ENCODE measurements around the gene C1orf198. TPM values are rescaled to one million over a fixed set of nuclear protein-coding genes. Genes with fewer than 3 reads are reported as not detected.

Gene C1orf198
- total and polyA plus RNA-seq, 2 of the 8 experiments (the other 6 are each of a cell fraction or from before 2014, with no cell fraction given), result 30.6 to 45.0 TPM

GRCh38 chr1:230796626-230797025 is 71.7 kb downstream of the C1orf198 start:
- 74% methylated on average over 2 of the region's 2 CpGs; no CpG with 5 or more reads in 1 of the 2 experiments for WGBS, 2 experiments (ENCODE audit: extremely low coverage in 1 of 2, insufficient coverage in 1 of 2, insufficient read length in 1 of 2, insufficient replicate concordance in 2 of 2, low coverage in 1 of 2, low lambda C conversion rate in 2 of 2, missing lambda C conversion rate in 1 of 2)
- no peak overlapping the region for H3K4me2 ChIP-seq (ENCODE audit: insufficient read depth in 1 of 2, low read depth in 2 of 2, low read length in 2 of 2)
- no peaks in the 10 kb centered on the region for H3K23me2 ChIP-seq (ENCODE audit: low read depth, low read length)
- no peak overlapping the region for H3K23ac ChIP-seq (ENCODE audit: insufficient read length)
- H3K56ac ChIP-seq (replicated peaks; ENCODE audit: insufficient read length, low read depth, low read length), result no peak overlapping the region
- H2BK5ac ChIP-seq (ENCODE audit: low read depth, low read length), result no peak overlapping the region
- no peak overlapping the region for H4K8ac ChIP-seq (ENCODE audit: extremely low read depth, insufficient read depth, low read length)
- no peak overlapping the region for H2AK5ac ChIP-seq (ENCODE audit: low read depth, low read length)
- no peak overlapping the region for H3K4ac ChIP-seq (replicated peaks; ENCODE audit: insufficient read length, low read depth, low read length)
- H3K9me3 ChIP-seq (ENCODE audit: insufficient read depth in 2 of 2, low read depth in 1 of 2, low read length in 1 of 2), result no peaks in the 10 kb centered on the region
- no peaks in the 10 kb centered on the region for H3K36me3 ChIP-seq (ENCODE audit: control insufficient read depth in 2 of 4, insufficient read depth in 4 of 4, low read length in 3 of 4)
- no peak overlapping the region for H2AFZ ChIP-seq (ENCODE audit: low read length)
- POLR2A ChIA-PET (ENCODE audit: partially characterized antibody), result no interaction called here
- H2BK15ac ChIP-seq (ENCODE audit: low read length), result no peak overlapping the region
- DNase-seq (ENCODE audit: low read depth in 1 of 2, low spot score in 2 of 2) (no peak), FAIRE-seq (no peak)
- no peak overlapping the region for H3K9ac ChIP-seq (replicated peaks in 1 of 4; ENCODE audit: extremely low read depth in 1 of 4, low read depth in 3 of 4, low read length in 3 of 4)
- no peak overlapping the region for H4K91ac ChIP-seq (replicated peaks; ENCODE audit: insufficient read length, low read length)
- H3K4me1 ChIP-seq (replicated peaks in 1 of 4; ENCODE audit: control insufficient read depth in 3 of 4, insufficient read depth in 4 of 4, low read length in 3 of 4), result 0 out of 7 replicates have a peak, but pooled peaks cover 0 to 2% (median 0%) of the 10 kb centered on the region in 4 experiments
- H4K20me1 ChIP-seq (replicated peaks in 1 of 2; ENCODE audit: control insufficient read depth in 1 of 2, insufficient read depth in 2 of 2, low read length in 2 of 2), result peaks cover 0 to 1% of the 10 kb centered on the region in 2 experiments
- H3K27me3 ChIP-seq (replicated peaks in 1 of 4; ENCODE audit: control insufficient read depth in 3 of 4, extremely low read depth in 1 of 4, insufficient read depth in 3 of 4, low read length in 3 of 4), result peaks cover 0 to 4% (median 0%) of the 10 kb centered on the region in 4 experiments; a peak in 3 of 7 replicates
- no peak overlapping the region for H2BK12ac ChIP-seq (ENCODE audit: low read depth, low read length)
- H2BK120ac ChIP-seq (replicated peaks; ENCODE audit: low read depth, low read length), result no peak overlapping the region
- H4K5ac ChIP-seq (ENCODE audit: insufficient read length, low read depth, low read length), result no peak overlapping the region
- no peak overlapping the region for H3K4me3 ChIP-seq (ENCODE audit: extremely low read depth in 1 of 4, insufficient read depth in 2 of 4, low read depth in 3 of 4, low read length in 4 of 4)
- no peak overlapping the region for H3K14ac ChIP-seq (ENCODE audit: insufficient read length)
- no peak overlapping the region for H3K27ac ChIP-seq (ENCODE audit: low read depth, low read length)
- no peak overlapping the region for H3K18ac ChIP-seq (ENCODE audit: extremely low read depth, low read length)
- CTCF ChIA-PET (ENCODE audit: partially characterized antibody), result interaction anchor here (0.7 to 4.4 kb wide), 16 partner anchors 10 to 414 kb away, joined by 3 to 27 read pairs (median 4); no protein-coding TSS in a partner anchor
- no peaks in the 10 kb centered on the region for H3K79me1 ChIP-seq (ENCODE audit: low read depth, low read length)
- no peak overlapping the region for H2BK20ac ChIP-seq (ENCODE audit: low read length)
- H3K79me2 ChIP-seq (ENCODE audit: control insufficient read depth in 1 of 2, insufficient read depth in 2 of 2, low read length in 2 of 2), result no peaks in the 10 kb centered on the region
- TF ChIP-seq POLR2AphosphoS5 (IDR thresholded peaks at IDR 0.05; ENCODE audit: low read depth, low read length) (no peak), POU5F1 (IDR thresholded peaks at IDR 0.05; ENCODE audit: low read depth, low read length) (no peak), RAD21 (IDR thresholded peaks at IDR 0.05 in 1 of 2, conservative IDR thresholded peaks at IDR 0.05 in 1 of 2; ENCODE audit: low read depth in 2 of 2, low read length in 2 of 2) (no peak), SP1 (IDR thresholded peaks at IDR 0.05; ENCODE audit: low read depth, low read length) (no peak), KDM5A (IDR thresholded peaks at IDR 0.05; ENCODE audit: low read length) (no peak), ATF3 (IDR thresholded peaks at IDR 0.05; ENCODE audit: insufficient read depth, low read depth, low read length) (no peak), SRF (IDR thresholded peaks at IDR 0.05; ENCODE audit: low read depth, low read length) (no peak), TAF7 (optimal IDR thresholded peaks at IDR 0.05; ENCODE audit: borderline replicate concordance, low read depth, low read length) (no peak), RXRA (IDR thresholded peaks at IDR 0.05; ENCODE audit: insufficient read depth, low read depth, low read length) (no peak), BRCA1 (IDR thresholded peaks at IDR 0.05; ENCODE audit: low read depth, low read length) (no peak), RBBP5 (IDR thresholded peaks at IDR 0.05; ENCODE audit: borderline replicate concordance, low read depth, low read length) (no peak), CEBPB (IDR thresholded peaks at IDR 0.05; ENCODE audit: low read depth, low read length) (no peak), CREB1 (IDR thresholded peaks at IDR 0.05) (no peak), HDAC2 (IDR thresholded peaks at IDR 0.05; ENCODE audit: borderline replicate concordance in 1 of 2, low read depth in 2 of 2, low read length in 2 of 2) (no peak)
